Fibroblast of lung (primary cell): ENCODE results near the gene TENM4. TPM values are rescaled to one million over a fixed set of nuclear protein-coding genes. Genes with fewer than 3 reads are reported as not detected.
A peak's percentile ranks its signal among the peaks of the same experiment; 100 is the strongest.

ENCODE experiments used
- DNase-seq, 2 donors: peaks; one replicate each; pipeline versions ENCODE4 v3.0.0 to v3.0.0-alpha.2; 2010; ENCODE audit warnings: low read depth in 2 of 2
- H2AFZ ChIP-seq: 2 replicates; pipeline ENCODE4 v1.5.1; 2012; ENCODE audit warnings: low read length, control low read depth, inconsistent platforms
- H3K27ac ChIP-seq: 2 replicates; pipeline ENCODE4 v1.5.1; 2011; ENCODE audit warnings: low read length, control low read depth; ENCODE audit not compliant: insufficient read depth
- H3K27me3 ChIP-seq: 2 replicates; pipeline ENCODE4 v1.5.1; 2011; ENCODE audit warnings: mild to moderate bottlenecking, low read length; ENCODE audit not compliant: control insufficient read depth, insufficient read depth
- H3K36me3 ChIP-seq: 2 replicates; pipeline ENCODE4 v1.5.1; 2011; ENCODE audit warnings: low read length; ENCODE audit not compliant: control insufficient read depth, insufficient read depth
- H3K4me1 ChIP-seq: 2 replicates; pipeline ENCODE4 v1.5.1; 2011; ENCODE audit warnings: low read length; ENCODE audit not compliant: control insufficient read depth, insufficient read depth; ENCODE audit errors: extremely low read depth
- H3K4me2 ChIP-seq: 2 replicates; pipeline ENCODE4 v1.5.1; 2011; ENCODE audit warnings: low read length, control low read depth; ENCODE audit not compliant: insufficient read depth; ENCODE audit errors: extremely low read depth
- H3K4me3 ChIP-seq, 4 experiments: fragments of 200-600 bp in 1 of 4; sonication (generic) in 1 of 4; replicated peaks in 1 of 4; 2 replicates each; pipeline ENCODE4 v1.5.1; 2011 to 2016; ENCODE audit warnings: low read length in 4 of 4, low read depth in 3 of 4, mild to moderate bottlenecking in 3 of 4, control low read depth in 2 of 4, inconsistent platforms in 1 of 4, mixed read lengths in 1 of 4; ENCODE audit not compliant: insufficient read depth in 1 of 4; ENCODE audit errors: control extremely low read depth in 1 of 4
- H3K79me2 ChIP-seq: 2 replicates; pipeline ENCODE4 v1.5.1; 2012; ENCODE audit warnings: mild to moderate bottlenecking, low read length, inconsistent platforms; ENCODE audit not compliant: control insufficient read depth, insufficient read depth
- H3K9ac ChIP-seq: 2 replicates; pipeline ENCODE4 v1.5.1; 2011; ENCODE audit warnings: mild to moderate bottlenecking, low read length, control low read depth; ENCODE audit not compliant: insufficient read depth
- H3K9me3 ChIP-seq: 2 replicates; pipeline ENCODE4 v1.5.1; 2012; ENCODE audit warnings: low read depth, low read length; ENCODE audit not compliant: control insufficient read depth, insufficient read depth
- H4K20me1 ChIP-seq: 2 replicates; pipeline ENCODE4 v1.5.1; 2011; ENCODE audit warnings: low read length; ENCODE audit not compliant: control insufficient read depth, insufficient read depth; ENCODE audit errors: extremely low read depth
- EZH2 ChIP-seq: IDR thresholded peaks from 2 replicates; pipeline ENCODE4 v1.5.1; 2012; ENCODE audit warnings: low read length, control low read depth, mild to moderate bottlenecking; ENCODE audit errors: missing control alignments
- polyA plus RNA-seq, 2 donors: library from polyadenylated mRNA; depleted of rRNA in 1 of 2; stranded (reverse) in 1 of 2; unstranded in 1 of 2; fragments of >200 nt; gene quantifications; 2 replicates each; pipeline ENCODE4 v1.2.1, GENCODE V29; 2011 to 2012; ENCODE audit warnings: missing spikeins in 1 of 2
- total RNA-seq: library from RNA; depleted of rRNA; stranded (reverse); fragments of >200 nt; gene quantifications from 2 replicates; pipeline ENCODE4 v1.2.1, GENCODE V29; 2014
- TF ChIP-seq, protein P1 (sequence below), 2 donors: IDR thresholded peaks in 1 of 2; conservative IDR thresholded peaks in 1 of 2; 1 replicate in 1 of 2; 2 replicates in 1 of 2; pipeline ENCODE4 v1.5.1; 2011 to 2012; ENCODE audit warnings: low read length in 2 of 2, control low read depth in 1 of 2, inconsistent platforms in 1 of 2, low read depth in 1 of 2, mild to moderate bottlenecking in 1 of 2

The TENM4 gene
- total and polyA plus RNA-seq, 2 donors (not counting 1 experiment from before 2014, with no cell fraction given) = 4.6 to 48.4 TPM

- no peak for TF ChIP-seq EZH2
- TF ChIP-seq, protein P1, sequence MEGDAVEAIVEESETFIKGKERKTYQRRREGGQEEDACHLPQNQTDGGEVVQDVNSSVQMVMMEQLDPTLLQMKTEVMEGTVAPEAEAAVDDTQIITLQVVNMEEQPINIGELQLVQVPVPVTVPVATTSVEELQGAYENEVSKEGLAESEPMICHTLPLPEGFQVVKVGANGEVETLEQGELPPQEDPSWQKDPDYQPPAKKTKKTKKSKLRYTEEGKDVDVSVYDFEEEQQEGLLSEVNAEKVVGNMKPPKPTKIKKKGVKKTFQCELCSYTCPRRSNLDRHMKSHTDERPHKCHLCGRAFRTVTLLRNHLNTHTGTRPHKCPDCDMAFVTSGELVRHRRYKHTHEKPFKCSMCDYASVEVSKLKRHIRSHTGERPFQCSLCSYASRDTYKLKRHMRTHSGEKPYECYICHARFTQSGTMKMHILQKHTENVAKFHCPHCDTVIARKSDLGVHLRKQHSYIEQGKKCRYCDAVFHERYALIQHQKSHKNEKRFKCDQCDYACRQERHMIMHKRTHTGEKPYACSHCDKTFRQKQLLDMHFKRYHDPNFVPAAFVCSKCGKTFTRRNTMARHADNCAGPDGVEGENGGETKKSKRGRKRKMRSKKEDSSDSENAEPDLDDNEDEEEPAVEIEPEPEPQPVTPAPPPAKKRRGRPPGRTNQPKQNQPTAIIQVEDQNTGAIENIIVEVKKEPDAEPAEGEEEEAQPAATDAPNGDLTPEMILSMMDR (conservative IDR thresholded peaks at IDR 0.05 in 1 of 2, IDR thresholded peaks at IDR 0.05 in 1 of 2; ENCODE audit: low read depth in 1 of 2, low read length in 2 of 2) = no peak
- Histone ChIP-seq H4K20me1 (no peaks in the 10 kb centered on the region), H3K79me2 (peaks cover 8% of the 10 kb centered on the region), H3K4me1 (peaks cover 30% of the 10 kb centered on the region), H3K9me3 (no peaks in the 10 kb centered on the region), H3K27me3 (no peaks in the 10 kb centered on the region), H3K4me3 (peak overlapping the region in 3 of 4 experiments; percentile 9 to 16 (median 9)), H3K27ac (peak overlapping the region; percentile 87), H3K9ac (no peak overlapping the region), H2AFZ (peak overlapping the region; percentile 39), H3K36me3 (no peaks in the 10 kb centered on the region), H3K4me2 (peak overlapping the region; percentile 89)
- peak; percentile 83 to 90 for DNase-seq
Observed at GRCh38 chr11:79414644-79415317, 26.0 kb downstream of the TENM4 start.

GRCh38 chr11:79414041-79414440, 26.8 kb downstream of the TENM4 start:
- TF ChIP-seq, protein P1 (conservative IDR thresholded peaks at IDR 0.05 in 1 of 2, IDR thresholded peaks at IDR 0.05 in 1 of 2; ENCODE audit: low read depth in 1 of 2, low read length in 2 of 2) = no peak
- TF ChIP-seq EZH2 = no peak
- no peak for DNase-seq
- H3K27me3 ChIP-seq = no peaks in the 10 kb centered on the region
- H4K20me1 ChIP-seq = no peaks in the 10 kb centered on the region
- H3K4me1 ChIP-seq = peaks cover 27% of the 10 kb centered on the region
- H3K27ac ChIP-seq = peak overlapping the region; percentile 87
- no peak overlapping the region for H2AFZ ChIP-seq
- no peaks in the 10 kb centered on the region for H3K36me3 ChIP-seq
- no peak overlapping the region for H3K4me3 ChIP-seq
- no peaks in the 10 kb centered on the region for H3K9me3 ChIP-seq
- H3K79me2 ChIP-seq = peaks cover 8% of the 10 kb centered on the region
- peak overlapping the region; percentile 89 for H3K4me2 ChIP-seq
- no peak overlapping the region for H3K9ac ChIP-seq

DNA sequence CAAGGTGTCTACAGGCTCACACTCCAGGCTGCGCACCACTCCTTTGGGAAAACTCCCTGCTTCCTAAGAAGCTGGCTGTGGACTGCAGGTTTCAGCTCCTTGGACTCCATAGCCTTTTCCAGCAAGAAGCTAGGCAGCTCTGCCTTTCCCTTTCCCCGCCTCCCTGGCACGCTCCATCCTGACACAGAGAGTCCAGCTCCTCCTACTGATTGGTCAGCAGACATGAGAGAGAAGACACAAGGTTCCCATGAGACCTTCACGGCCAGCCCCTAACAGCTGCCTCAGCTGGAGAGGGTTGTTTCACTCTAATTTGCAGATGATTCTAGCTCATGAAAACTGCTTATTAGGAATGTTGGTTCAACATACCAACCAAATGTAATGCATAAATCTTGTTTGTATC, 27.6 kb downstream of the TENM4 start:
- H2AFZ ChIP-seq = no peak overlapping the region

More for the DNA sequence above, 27.6 kb downstream of the TENM4 start:
- Histone ChIP-seq H3K36me3 (no peaks in the 10 kb centered on the region), H3K4me3 (no peak overlapping the region), H3K79me2 (peaks cover 8% of the 10 kb centered on the region), H3K9ac (no peak overlapping the region), H3K4me2 (peak overlapping the region; percentile 60), H3K27ac (peak overlapping the region; percentile 26), H3K27me3 (no peaks in the 10 kb centered on the region), H3K9me3 (no peaks in the 10 kb centered on the region), H4K20me1 (no peaks in the 10 kb centered on the region), H3K4me1 (peaks cover 24% of the 10 kb centered on the region)
- TF ChIP-seq, protein P1 (conservative IDR thresholded peaks at IDR 0.05 in 1 of 2, IDR thresholded peaks at IDR 0.05 in 1 of 2; ENCODE audit: low read depth in 1 of 2, low read length in 2 of 2) = peak in 1 of 2 donors; percentile 3
- no peak for TF ChIP-seq EZH2
- DNase-seq = peak; percentile 92 to 93
